HUDEP-2 (cell line): ENCODE results near the gene EQTN.
A peak's percentile ranks its signal among the peaks of the same experiment; 100 is the strongest.

ENCODE experiments used
- DNase-seq, 76 experiments: peaks; one replicate each; lab custom pipeline; 2025; ENCODE audit not compliant: unreplicated experiment in 76 of 76; lab: John Stamatoyannopoulos, UW

Gene EQTN

DNA sequence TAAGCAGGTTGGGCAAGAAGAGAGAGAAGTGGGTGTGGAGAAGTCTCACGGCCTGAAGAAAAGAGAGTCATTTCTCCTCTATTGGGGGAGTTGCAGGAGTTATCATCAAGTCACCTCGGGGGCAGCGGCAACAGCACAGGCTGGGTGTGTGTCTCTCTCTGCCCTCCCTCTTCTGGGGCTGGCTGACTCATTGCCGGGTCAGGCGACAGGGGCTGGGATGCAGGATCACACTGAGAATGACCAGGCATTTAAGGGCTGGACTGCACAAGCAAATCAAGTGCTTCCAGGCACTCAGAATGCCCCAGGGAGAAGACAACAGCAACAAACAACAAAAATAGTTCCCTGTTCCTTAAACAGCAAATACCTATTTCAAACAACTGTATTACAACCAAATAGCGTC is 6.3 kb upstream of the EQTN start:
- DNase-seq: peak in 16 of 76 experiments; percentile 1 to 61 (median 16)

DNA sequence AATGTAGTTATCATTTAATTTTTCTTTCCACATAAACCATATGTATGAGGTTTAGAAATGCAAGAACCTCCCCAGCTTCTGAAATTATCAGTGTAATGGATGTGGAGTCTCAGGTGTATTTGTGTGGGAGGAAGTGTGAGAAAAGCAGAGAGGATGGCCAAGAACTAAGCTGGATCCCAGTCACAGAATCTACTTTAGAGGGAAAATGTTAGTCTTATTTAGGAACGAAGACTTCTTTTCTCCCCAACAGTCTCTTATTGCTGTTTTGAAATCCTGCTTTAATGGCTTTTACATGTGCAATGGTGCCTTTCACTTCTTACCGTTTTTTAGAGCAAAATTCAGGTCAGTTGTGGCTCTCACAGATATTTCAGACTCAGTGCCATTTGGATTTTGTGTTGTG is 3.0 kb downstream of the EQTN start:
- no peak for DNase-seq

DNA sequence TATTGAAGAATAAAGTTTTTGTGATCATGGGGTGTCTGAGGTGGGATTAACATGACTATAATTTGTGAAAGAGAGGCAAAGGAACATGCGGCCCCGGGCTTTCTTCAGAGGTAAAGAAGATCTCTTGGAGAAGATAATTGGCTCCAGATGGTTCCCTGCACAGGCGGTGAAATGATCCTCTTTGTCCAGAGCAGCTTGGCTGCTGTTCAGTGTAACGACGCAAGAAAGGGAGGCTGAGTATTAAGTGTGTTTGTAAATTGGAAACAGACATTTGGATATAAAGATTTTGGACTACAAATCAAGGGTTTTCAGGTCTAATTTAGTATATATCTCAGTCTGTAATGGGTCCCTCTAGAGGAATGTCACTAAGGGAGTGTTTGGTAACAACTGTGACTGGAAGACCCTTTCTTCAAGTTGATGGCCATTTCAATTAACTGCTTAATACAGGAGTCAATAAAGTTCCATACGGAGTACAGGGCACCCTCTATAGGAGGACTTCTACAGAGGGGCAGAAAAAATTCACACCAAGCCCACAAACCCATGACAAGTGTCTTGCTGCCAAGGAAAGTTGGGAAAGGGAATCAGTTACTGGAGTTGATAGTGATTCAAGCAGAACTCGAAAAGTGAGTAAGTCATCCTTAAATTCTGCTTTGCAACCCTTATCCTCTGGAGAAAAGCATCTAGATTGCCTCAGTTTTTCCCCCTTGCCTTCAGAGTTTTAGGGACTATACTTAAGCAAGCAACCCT is 4.1 kb downstream of the EQTN start:
- no peak for DNase-seq

DNA sequence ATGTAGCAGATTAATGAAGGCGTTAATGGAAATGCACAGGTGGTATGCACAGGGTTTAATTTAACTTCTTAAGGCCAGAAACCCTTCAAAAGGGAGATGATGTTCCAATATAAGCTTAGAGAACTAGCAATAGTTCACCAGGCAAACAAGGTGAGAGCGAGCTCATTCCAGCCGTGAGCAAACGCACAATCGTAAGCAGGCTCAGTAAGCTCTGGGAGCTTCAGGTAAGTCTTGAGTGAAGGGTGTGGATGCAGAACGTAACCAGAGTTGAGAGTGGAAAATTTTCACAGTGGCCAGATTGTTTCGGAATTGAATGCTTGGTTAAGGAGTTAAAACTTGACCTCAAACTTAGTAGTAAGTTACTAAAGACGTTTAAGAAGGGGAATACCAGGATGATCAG is 5.7 kb downstream of the EQTN start:
- DNase-seq: no peak

DNA sequence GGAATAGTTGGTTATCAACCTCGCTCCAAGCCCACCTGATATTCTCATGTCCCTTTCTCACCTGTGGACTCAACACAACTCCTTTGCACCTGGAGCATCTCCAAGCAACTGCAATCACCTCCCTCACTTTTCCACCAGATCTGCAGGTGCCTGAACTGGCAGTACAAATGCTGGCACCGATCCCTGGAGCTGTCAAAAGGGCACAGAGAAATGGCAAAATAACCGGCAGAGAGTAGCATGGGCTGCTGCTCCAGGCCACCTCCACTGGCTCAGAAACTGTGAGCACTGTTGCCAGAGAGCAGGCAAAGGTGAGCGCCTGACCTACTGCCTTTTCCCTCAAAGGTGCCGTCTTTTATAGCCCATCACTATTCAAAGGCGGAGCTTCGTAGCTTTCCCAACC is 14.7 kb downstream of the EQTN start:
- no peak for DNase-seq

DNA sequence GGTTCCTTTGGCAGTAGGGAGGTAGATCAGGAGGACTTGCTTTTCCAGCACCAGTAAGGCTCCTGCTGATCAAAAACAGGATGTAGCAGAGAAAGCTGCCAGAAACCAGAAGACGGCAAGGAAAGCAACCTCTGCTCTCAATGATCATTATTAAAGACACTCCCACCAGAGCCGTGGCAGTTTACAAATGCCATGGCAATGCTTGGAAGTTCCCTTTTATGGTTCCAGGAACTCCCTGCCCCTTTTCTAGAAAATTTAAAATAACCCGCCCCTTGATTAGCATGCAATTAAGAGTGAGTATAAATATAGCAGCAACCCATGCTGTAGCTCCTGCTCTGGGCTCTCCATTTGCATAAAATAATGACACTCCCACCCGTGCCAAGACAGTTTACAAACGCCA is 16.1 kb downstream of the EQTN start:
- no peak for DNase-seq

DNA sequence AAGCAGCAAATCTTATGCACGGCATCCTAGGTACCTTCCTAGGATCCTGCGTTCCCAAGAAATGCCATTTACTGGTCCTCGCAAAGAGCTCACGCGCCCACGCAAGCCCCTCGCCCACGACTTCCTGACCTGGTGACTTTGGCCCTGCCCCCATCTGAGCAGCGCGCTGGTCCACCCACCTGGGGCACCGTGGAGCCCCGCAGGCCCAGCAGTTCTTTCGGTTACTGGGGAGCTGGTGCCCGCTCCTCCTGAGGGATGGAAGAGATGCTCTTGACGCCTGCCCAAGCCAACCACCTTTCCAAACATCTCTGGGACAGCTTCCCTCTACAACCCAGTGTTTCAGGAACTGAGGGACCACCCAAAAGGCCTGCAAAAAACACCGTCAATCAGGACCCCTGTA is 16.7 kb downstream of the EQTN start:
- DNase-seq: no peak

DNA sequence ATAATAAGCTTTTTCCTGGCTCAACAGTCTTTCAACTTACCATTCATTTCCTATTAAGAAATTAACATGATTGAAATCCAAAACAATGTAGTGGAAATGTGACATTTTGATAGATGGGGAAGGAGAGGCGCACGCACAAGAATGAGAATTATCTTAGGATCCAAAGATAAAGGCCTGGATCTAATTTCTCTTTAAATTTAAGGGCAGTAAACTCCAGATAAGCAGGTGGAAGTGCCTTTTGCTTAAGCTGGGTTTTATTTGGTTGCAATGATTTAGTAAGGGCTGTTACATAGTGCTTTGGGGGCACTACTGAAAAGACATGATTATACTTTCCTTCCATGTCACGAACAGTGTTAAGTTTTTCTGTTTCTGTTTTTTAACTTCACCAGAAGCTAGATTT is 17.3 kb downstream of the EQTN start:
- no peak for DNase-seq

DNA sequence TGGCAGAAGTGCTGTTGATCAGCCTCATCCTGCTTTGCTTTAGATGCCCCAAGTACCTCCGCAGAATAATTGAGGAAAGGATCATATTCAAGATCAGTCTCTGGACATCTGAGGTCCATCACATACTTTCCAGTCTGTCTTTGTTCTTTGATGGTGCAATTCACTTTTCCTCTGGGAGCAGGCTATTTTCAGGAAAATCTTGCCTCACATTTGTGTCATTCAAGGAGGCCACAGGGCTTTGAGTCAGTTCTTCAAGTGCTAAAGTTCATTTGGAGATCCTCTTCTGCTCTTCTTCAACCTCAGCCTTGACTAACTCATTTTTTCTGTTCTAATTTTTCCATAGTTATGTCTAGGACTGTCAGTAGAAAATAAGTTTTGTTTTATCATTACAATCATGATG is 18.6 kb downstream of the EQTN start:
- no peak for DNase-seq

DNA sequence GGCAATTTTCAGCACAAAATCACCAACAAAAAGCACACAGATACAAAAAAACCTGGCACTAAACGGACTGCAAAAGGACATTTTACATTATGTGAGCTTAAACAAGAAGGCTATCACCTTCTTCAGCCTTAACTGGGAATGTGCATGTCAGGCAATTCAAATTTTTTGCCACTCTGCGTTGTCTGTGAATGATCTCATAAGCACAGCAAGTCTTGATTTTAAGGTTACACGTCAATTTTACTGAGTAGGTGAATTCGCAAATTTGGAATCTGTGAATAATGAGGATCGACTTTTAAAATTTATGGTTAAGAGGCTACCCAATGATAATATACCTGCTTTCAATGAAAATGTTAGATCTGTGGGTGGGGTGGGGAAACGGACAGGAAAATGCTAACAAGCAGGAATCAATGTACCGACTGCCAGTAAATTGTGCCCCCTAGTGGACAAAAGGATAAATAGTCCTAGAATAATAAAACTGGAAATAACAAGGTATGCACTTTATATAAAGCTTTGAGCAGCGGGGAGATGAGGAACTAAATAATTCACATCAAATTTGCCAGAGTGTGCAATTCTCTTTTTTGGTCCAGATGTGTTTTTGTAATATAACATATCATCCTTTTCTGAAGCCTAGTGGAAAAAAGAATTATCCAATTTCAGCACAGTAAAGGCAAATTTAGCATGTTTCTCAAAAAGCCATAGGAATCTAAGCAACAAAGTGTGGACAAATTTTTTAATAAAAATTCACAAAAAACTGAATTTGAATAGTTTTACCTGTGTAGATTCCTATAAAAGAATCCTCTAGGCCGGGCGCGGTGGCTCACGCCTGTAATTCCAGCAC is 20.5 kb downstream of the EQTN start:
- DNase-seq: peak in 28 of 76 experiments; percentile 3 to 60 (median 34)

DNA sequence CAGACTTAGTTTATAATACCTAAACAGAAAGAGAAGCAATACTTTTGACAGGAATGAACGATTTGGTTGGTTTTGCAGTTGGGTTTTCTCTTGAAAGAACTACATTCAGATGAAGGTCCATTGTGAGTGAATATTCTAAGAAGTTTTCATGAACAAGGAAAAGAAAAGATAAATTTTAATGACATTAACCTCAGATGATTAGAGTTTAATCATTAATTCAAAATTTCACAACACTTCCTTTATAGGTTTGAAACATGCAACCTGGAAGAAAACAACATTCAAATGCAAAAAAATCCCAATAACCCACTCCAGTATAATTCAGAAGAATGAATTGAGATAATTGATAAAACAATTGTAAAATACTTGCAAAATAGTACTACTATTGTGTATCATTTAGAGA is 23.8 kb downstream of the EQTN start:
- no peak for DNase-seq

DNA sequence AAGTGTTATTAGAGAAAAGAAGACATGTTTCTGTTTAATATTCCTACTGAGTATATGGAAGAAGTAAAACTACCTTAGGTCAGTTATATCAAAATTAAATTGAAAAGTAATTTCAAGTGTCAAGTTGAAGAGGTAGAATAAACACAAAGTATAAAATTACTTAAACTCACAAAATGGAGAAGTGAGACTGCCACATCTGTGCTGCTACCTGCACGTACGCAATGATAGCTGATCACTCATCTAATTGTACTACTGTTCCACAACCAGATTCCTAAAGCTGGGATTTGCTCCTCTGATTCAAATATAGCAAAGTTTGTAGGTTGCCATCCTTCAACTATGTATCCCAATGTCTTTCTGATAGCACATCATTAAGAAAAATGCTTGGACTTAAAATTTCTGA is 24.8 kb downstream of the EQTN start:
- no peak for DNase-seq

DNA sequence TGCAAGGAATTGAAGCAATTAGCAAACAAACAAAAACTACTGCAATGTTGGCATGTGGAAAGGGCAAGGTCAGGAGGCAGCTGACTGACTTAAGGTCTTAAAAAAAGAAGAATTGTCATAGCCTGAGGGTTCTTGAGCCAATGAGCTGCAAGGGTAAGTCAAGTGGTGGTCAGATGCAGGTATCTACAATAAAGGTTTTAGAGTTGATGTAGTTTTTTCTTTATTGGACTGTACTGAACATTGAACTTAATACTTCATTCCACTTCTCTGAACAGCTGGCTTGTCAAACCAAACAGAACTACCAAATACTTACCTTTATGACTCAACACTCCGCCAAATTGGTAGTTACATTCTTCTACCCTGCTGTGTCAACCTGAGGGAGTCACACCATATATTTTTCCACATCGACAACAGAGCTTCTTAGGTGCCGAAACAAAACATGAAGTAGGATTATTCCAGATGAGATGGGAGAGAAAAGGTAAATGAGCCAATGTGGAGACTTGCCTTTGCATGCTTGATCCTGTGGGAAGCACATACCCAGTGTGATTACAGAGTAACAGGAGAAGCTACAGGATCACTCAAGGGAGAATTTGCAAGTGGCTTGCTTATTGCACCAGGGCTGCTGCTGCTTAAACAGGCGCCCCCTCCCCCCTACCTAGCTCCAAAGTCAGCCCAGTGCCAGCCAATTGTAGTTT is 35.3 kb downstream of the EQTN start:
- DNase-seq: no peak

DNA sequence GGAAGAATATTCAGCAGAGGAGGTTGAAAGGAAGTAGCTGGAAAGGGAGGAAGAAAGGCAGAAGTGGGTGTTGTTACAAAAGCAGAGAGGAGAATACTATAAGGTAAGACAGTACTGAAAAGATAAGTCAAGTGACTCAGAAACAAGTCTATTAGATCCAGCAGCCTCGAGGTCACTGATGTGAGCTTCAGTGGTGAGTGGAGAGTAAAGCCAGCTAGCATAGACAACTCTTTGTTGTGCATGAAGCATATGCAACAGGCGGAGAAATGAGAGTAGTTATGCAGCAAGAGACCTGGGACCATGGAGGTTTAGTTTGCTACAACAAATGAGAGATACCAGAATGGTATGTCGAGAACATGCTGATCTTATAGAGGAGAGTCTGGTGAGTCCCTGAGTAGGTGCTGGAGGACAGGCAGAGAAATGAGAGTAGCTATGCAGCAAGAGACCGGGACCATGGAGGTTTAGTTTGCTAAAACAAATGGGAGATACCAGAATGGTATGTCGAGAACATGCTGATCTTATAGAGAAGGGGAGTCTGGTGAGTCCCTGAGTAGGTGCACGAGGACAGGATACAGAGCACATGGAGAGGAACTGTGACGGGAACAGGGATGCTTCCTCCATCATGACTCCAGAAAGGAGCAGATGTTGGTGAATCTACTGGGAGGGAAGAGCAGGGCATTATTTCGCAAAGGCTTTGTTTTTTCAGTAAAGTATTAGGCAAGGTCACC is 36.0 kb downstream of the EQTN start:
- DNase-seq: no peak

DNA sequence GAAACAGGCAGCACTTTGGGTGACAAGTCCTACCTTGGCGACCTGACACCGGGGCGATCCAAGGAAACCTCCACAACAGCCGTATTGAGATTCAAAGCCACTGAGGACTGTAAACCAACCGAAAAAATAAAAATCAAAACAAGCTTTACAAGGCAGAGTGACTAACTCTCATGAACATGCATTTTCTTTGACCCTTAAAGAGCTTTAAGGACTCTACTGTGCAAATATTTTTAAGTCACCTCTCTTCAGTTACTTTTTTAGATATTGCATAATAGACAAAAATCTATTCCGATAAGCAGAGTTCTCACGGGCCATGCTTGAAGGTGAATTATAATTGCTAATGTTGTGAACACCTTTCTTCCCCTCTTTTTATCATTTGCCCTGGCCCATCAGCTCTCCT is 38.3 kb downstream of the EQTN start:
- DNase-seq: no peak

DNA sequence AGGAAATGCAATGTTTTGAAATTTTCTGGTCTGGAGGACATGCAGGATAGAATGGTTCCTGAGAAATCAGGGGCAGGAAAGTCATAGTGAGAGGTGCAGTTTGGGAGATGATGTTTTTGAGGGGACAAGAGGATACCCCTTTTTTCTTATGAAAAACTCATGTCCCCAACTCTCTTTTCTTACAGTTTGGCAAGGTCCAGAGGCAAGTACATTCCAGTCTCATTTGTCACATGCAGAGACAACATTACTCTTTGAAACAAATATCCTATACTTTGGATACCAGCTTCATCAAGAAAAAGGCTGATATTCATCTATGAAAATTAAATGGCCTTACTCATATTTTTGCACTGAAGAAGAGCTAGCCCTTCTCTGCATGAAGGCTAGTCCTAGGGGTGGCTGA is 48.2 kb downstream of the EQTN start:
- no peak for DNase-seq

DNA sequence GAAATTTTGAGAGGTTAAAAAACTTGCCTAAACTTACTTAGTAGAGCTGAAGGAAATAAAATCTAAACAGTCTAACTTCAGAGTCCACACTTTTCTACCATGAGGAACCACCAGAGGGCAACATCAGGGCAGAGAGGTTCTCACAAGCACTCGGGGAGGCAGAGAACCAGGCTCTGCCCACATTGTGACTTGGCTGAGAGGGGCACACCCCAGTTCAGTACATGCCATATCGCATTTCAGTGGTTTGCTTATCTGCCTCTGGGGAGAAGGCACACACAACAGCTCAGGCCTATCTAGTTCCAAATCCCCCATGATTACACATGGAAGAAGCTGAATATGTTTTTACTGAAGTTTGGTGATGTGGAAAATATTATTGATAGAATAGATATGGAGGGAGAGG is 49.2 kb downstream of the EQTN start:
- DNase-seq: peak in 74 of 76 experiments; percentile 21 to 92 (median 77)

DNA sequence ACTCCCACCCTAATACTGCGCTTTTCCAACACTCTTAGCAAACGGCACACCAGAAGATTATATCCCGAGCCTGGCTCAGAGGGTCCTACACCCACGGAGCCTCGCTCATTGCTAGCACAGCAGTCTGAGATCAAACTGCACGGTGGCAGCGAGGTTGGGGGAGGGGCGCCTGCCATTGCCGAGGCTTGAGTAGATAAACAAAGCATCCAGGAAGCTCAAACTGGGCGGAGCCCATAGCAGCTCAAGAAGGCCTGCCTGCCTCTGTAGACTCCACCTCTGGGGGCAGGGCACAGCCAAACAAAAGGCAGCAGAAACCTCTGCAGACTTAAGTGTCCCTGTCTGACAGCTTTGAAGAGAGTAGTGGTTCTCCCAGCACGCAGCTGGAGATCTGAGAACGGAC is 57.3 kb downstream of the EQTN start:
- peak in 1 of 76 experiments; percentile 1 for DNase-seq
